OCI-M2 (cell line): ENCODE measurements around the gene TBCK.

Experiments
- DNase-seq: peaks from one replicate; lab custom pipeline; 2025; ENCODE audit not compliant: unreplicated experiment; lab: John Stamatoyannopoulos, UW

TBCK gene

GRCh38 chr4:105994841-105995501 is 321.0 kb downstream of the TBCK start:
- DNase-seq = no peak

- DNase-seq = no peak
Observed at GRCh38 chr4:105994061-105994460, 321.9 kb downstream of the TBCK start.

GRCh38 chr4:105992641-105993305 is 323.2 kb downstream of the TBCK start:
- no peak for DNase-seq

- no peak for DNase-seq
Observed at GRCh38 chr4:105991726-105992125, 324.3 kb downstream of the TBCK start.
